Mammary epithelial cell (primary cell): Measurements from ENCODE around the gene LAMB2.

Source experiments
- EZH2 ChIP-seq: IDR thresholded peaks from 2 replicates; pipeline ENCODE4 v1.6.1; 2012; ENCODE audit warnings: low read length, inconsistent platforms, borderline replicate concordance
- TF ChIP-seq, protein P1 (sequence below), 2 donors: IDR thresholded peaks in 1 of 2; conservative IDR thresholded peaks in 1 of 2; 2 replicates each; pipeline ENCODE4 v1.5.1; 2011 to 2012; ENCODE audit warnings: inconsistent platforms in 2 of 2, low read length in 2 of 2, mild to moderate bottlenecking in 2 of 2, control low read depth in 1 of 2, low read depth in 1 of 2; ENCODE audit not compliant: insufficient read depth in 1 of 2; ENCODE audit errors: extremely low read depth in 1 of 2

DNA sequence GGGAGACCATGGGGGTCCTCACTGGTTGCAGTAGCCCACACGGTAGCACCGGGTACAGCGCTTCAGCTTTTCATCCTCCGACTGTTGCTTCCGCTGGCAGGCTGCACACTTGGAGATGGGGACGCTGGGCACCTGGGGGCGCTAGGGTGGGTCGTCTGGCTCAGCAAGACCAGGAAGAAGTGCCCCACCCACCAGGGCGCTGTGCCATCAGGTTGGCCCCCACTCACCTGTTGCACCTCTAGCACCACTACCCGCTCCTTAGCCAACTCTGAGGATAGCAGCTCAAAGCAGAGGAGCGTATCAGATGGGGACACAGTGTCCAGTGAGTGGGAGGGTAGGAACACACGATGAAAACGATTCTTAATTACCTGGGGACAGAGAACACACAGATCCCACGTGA is 20.6 kb downstream of the LAMB2 start:
- TF ChIP-seq, protein P1, sequence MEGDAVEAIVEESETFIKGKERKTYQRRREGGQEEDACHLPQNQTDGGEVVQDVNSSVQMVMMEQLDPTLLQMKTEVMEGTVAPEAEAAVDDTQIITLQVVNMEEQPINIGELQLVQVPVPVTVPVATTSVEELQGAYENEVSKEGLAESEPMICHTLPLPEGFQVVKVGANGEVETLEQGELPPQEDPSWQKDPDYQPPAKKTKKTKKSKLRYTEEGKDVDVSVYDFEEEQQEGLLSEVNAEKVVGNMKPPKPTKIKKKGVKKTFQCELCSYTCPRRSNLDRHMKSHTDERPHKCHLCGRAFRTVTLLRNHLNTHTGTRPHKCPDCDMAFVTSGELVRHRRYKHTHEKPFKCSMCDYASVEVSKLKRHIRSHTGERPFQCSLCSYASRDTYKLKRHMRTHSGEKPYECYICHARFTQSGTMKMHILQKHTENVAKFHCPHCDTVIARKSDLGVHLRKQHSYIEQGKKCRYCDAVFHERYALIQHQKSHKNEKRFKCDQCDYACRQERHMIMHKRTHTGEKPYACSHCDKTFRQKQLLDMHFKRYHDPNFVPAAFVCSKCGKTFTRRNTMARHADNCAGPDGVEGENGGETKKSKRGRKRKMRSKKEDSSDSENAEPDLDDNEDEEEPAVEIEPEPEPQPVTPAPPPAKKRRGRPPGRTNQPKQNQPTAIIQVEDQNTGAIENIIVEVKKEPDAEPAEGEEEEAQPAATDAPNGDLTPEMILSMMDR (conservative IDR thresholded peaks at IDR 0.05 in 1 of 2, IDR thresholded peaks at IDR 0.05 in 1 of 2; ENCODE audit: extremely low read depth in 1 of 2, insufficient read depth in 1 of 2, low read depth in 1 of 2, low read length in 2 of 2), result no peak
- no peak for TF ChIP-seq EZH2
